HepG2 (cell line): ENCODE results near the gene MIX23. TPM values are rescaled to one million over a fixed set of nuclear protein-coding genes. Genes with fewer than 3 reads are reported as not detected.

ENCODE experiments used
- ATAC-seq: fragments of 200-7000 bp; cut with Tn5 transposase; 3 replicates; pipeline ENCODE4 v1.9.1; 2020; ENCODE audit warnings: mild to moderate bottlenecking, moderate library complexity
- BruUV-seq: library from RNA; stranded (reverse); fragments of 400-500 nt; replicated peaks from 2 replicates; lab custom pipeline; 2021; lab: Mats Ljungman, UMichigan
- CTCF ChIA-PET: fragments of 300-600 bp; formaldehyde crosslinking; extraction: SDS; loops from one replicate; lab custom pipeline; 2021; ENCODE audit warnings: low total read pairs, inconsistent platforms, low intra/inter-chr PET ratio; lab: Yijun Ruan, JAX
- POLR2A ChIA-PET: fragments of 350-600 bp; sonication (Branson Sonifier 250); formaldehyde crosslinking; loops from one replicate; lab custom pipeline; 2020; ENCODE audit warnings: antibody characterized with exemption, inconsistent platforms; lab: Yijun Ruan, JAX
- DNase-seq: peaks from one replicate; pipeline ENCODE4 v3.0.0-alpha.2; 2015; ENCODE audit warnings: low spot score
- FAIRE-seq: peaks from 3 replicates; lab custom pipeline; 2011; peaks lifted over from hg19 to GRCh38; lab: Jason Lieb, UNC
- H2AFZ ChIP-seq: one replicate; pipeline ENCODE4 v1.6.1; 2011; ENCODE audit warnings: low read length, inconsistent platforms
- H3K27ac ChIP-seq: fragments of 300-600 bp; 3 replicates; pipeline ENCODE4 v1.8.0; 2011; ENCODE audit warnings: mixed run types, mild to moderate bottlenecking, mixed read lengths, low read length, inconsistent platforms; ENCODE audit not compliant: insufficient read depth; ENCODE audit errors: extremely low read length
- H3K27me3 ChIP-seq, 2 experiments: fragments of 200-600 bp in 1 of 2; 2 replicates in 1 of 2; 3 replicates in 1 of 2; pipeline versions ENCODE4 v1.6.0 to v1.8.0; 2011; ENCODE audit warnings: low read length in 2 of 2, mild to moderate bottlenecking in 2 of 2, moderate library complexity in 2 of 2, inconsistent platforms in 1 of 2; ENCODE audit not compliant: insufficient read depth in 2 of 2, control insufficient read depth in 1 of 2
- H3K36me3 ChIP-seq, 2 experiments: fragments of 200-600 bp in 1 of 2; replicated peaks in 1 of 2; 2 replicates in 1 of 2; 3 replicates in 1 of 2; pipeline versions ENCODE4 v1.5.1 to v1.8.0; 2011; ENCODE audit warnings: low read length in 2 of 2, inconsistent platforms in 1 of 2; ENCODE audit not compliant: insufficient read depth in 2 of 2, control insufficient read depth in 1 of 2
- H3K4me1 ChIP-seq: 2 replicates; pipeline ENCODE4 v1.5.1; 2012; ENCODE audit warnings: low read length, inconsistent platforms; ENCODE audit not compliant: insufficient read depth
- H3K4me2 ChIP-seq: 2 replicates; pipeline ENCODE4 v1.6.0; 2011; ENCODE audit warnings: low read depth, low read length, inconsistent platforms
- H3K4me3 ChIP-seq, 3 experiments: fragments of 200-600 bp in 1 of 3; sonication (generic), shearing (Covaris generic) in 1 of 3; replicated peaks in 1 of 3; 2 replicates each; pipeline ENCODE4 v1.5.1; 2011 to 2016; ENCODE audit warnings: low read length in 3 of 3, inconsistent platforms in 2 of 3, low read depth in 2 of 3, mild to moderate bottlenecking in 2 of 3, control low read depth in 1 of 3, mixed read lengths in 1 of 3; ENCODE audit not compliant: insufficient read depth in 1 of 3
- H3K79me2 ChIP-seq: one replicate; pipeline ENCODE4 v1.6.1; 2011; ENCODE audit warnings: low read length, inconsistent platforms; ENCODE audit not compliant: insufficient read depth
- H3K9ac ChIP-seq: 2 replicates; pipeline ENCODE4 v1.6.0; 2011; ENCODE audit warnings: mild to moderate bottlenecking, low read depth, low read length, inconsistent platforms; ENCODE audit not compliant: insufficient read depth
- H3K9me3 ChIP-seq: 2 replicates; pipeline ENCODE4 v1.5.1; 2012; ENCODE audit warnings: mild to moderate bottlenecking, low read length
- H4K20me1 ChIP-seq: 2 replicates; pipeline ENCODE4 v1.6.0; 2011; ENCODE audit warnings: inconsistent platforms, mild to moderate bottlenecking, low read length, moderate library complexity; ENCODE audit not compliant: insufficient read depth
- ATF7-NPFF ChIP-seq: sonication (generic); formaldehyde crosslinking; IDR thresholded peaks from 2 replicates; pipeline ENCODE4 v1.8.1; 2023; ENCODE audit warnings: mild to moderate bottlenecking, low read depth, missing genetic modification reagents, moderate library complexity
- DNMT3B ChIP-seq: conservative IDR thresholded peaks from 2 replicates; pipeline ENCODE4 v1.6.1; 2016; ENCODE audit warnings: missing biosample characterization, control low read depth
- STAG1 ChIP-seq: sonication (generic); formaldehyde crosslinking; IDR thresholded peaks from 2 replicates; pipeline ENCODE4 v1.4.0; 2020; ENCODE audit warnings: missing genetic modification reagents
- ZFP41 ChIP-seq: sonication (generic); formaldehyde crosslinking; IDR thresholded peaks from 2 replicates; pipeline ENCODE4 v1.4.0; 2020; ENCODE audit warnings: mild to moderate bottlenecking, missing genetic modification reagents, borderline replicate concordance
- ZNF451 ChIP-seq: sonication (generic); formaldehyde crosslinking; IDR thresholded peaks from 2 replicates; pipeline ENCODE4 v1.5.0; 2020; ENCODE audit warnings: mild to moderate bottlenecking, missing genetic modification reagents
- ZNF644 ChIP-seq: IDR thresholded peaks from 2 replicates; pipeline ENCODE4 v1.6.1; 2016; ENCODE audit warnings: low read depth
- ZNF841 ChIP-seq: sonication (generic); formaldehyde crosslinking; IDR thresholded peaks from 2 replicates; pipeline ENCODE4 v1.8.1; 2023; ENCODE audit warnings: missing genetic modification reagents, borderline replicate concordance
- ZNF878 ChIP-seq: sonication (generic); formaldehyde crosslinking; IDR thresholded peaks from 2 replicates; pipeline ENCODE4 v1.8.1; 2023; ENCODE audit warnings: mild to moderate bottlenecking, missing genetic modification reagents, moderate library complexity
- ZSCAN20 ChIP-seq: sonication (generic); formaldehyde crosslinking; IDR thresholded peaks from 2 replicates; pipeline ENCODE4 v1.4.0; 2020; ENCODE audit warnings: missing genetic modification reagents, mild to moderate bottlenecking, borderline replicate concordance
- WGBS: methylation state at CpG from one replicate; pipeline ENCODE4 v1.1.6; 2017; ENCODE audit warnings: low lambda C conversion rate; 5-methylcytosine and 5-hydroxymethylcytosine counted together
- in situ Hi-C: cut with HindIII; loops from 2 replicates; pipeline ENCODE4 v1.10.0; 2017; ENCODE audit warnings: low pct_unique_long_range_greater_than_20kb; ENCODE audit not compliant: extremely low pct_ligation_motif_present
- intact Hi-C: fragments of 100-400 bp; cut with micrococcal nuclease; formaldehyde crosslinking; loops from one replicate; pipeline ENCODE4 v1.10.0; 2022; ENCODE audit not compliant: unreplicated experiment
- polyA plus RNA-seq, 8 experiments: library from polyadenylated mRNA; depleted of rRNA in 3 of 8; stranded (reverse) in 7 of 8; unstranded in 1 of 8; fragments of >200 nt; fragmentation: Illumina TruSeq in 4 of 8; extraction: Trizol in 4 of 8; gene quantifications; 2 replicates each; pipeline versions ENCODE4 v1.2.1 to v1.2.3, GENCODE V29; 2011 to 2016; ENCODE audit warnings: low read depth in 4 of 8, missing spikeins in 1 of 8, mixed read lengths in 1 of 8; ENCODE audit not compliant: insufficient read depth in 1 of 8
- total RNA-seq, 5 experiments: library from RNA; depleted of rRNA; stranded (reverse); fragments of >200 nt; fragmentation: Illumina TruSeq; extraction: Trizol; gene quantifications; 2 replicates each; pipeline ENCODE4 v1.2.3, GENCODE V29; 2016; ENCODE audit warnings: low read depth in 1 of 5
- TF ChIP-seq, protein P1 (sequence below): sonication (generic); formaldehyde crosslinking; IDR thresholded peaks from 2 replicates; pipeline ENCODE4 v1.4.0; 2020; ENCODE audit warnings: missing genetic modification reagents
- TF ChIP-seq, protein P2 (sequence below), 2 experiments: sonication (generic) in 1 of 2; formaldehyde crosslinking in 1 of 2; IDR thresholded peaks; 2 replicates each; pipeline versions ENCODE4 v1.4.0 to v1.6.1; 2016 to 2020; ENCODE audit warnings: borderline replicate concordance in 1 of 2, low read depth in 1 of 2, mild to moderate bottlenecking in 1 of 2, missing genetic modification reagents in 1 of 2
- TF ChIP-seq, protein P3 (sequence below): IDR thresholded peaks from 2 replicates; pipeline ENCODE4 v1.6.1; 2012; ENCODE audit warnings: inconsistent platforms
- TF ChIP-seq, protein P4 (sequence below): sonication (generic); formaldehyde crosslinking; IDR thresholded peaks from 2 replicates; pipeline ENCODE4 v1.8.1; 2023; ENCODE audit warnings: mild to moderate bottlenecking, missing genetic modification reagents

Gene MIX23
- total and polyA plus RNA-seq, 2 of the 13 experiments (the other 11 are each of a cell fraction or from before 2014, with no cell fraction given) = 20.0 to 152 TPM

DNA sequence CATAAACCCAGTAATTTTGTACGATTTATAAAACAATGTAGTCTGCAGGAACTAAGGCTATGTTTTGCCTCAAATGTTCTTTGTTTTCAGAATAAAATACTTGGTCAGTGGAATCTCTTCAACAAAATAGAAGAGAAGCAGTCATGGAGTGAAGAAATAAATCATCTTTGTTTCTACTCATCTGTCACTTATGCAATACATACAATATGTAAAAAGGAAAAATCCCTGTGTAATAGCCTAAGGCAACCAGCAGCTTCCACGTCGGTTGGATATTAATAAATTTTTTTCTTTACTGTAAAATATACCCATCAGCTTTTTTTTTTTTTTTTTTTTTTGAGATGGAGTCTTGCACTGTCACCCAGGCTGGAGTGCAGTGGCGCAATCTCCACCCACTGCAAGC is 38.1 kb upstream of the MIX23 start:
- H3K9ac ChIP-seq = no peak overlapping the region
- in situ Hi-C loops (no loop called here), intact Hi-C loops (no loop called here)
- H3K4me2 ChIP-seq = no peak overlapping the region
- ChIA-PET CTCF (no interaction called here), POLR2A (no interaction called here)
- ATAC-seq = no peak
- no peak overlapping the region for H3K27ac ChIP-seq
- no peaks in the 10 kb centered on the region for H3K9me3 ChIP-seq
- no peaks in the 10 kb centered on the region for H4K20me1 ChIP-seq
- no peaks in the 10 kb centered on the region for H3K27me3 ChIP-seq
- H3K79me2 ChIP-seq = peaks cover 17% of the 10 kb centered on the region
- no peak for DNase-seq
- no peak overlapping the region for H3K4me3 ChIP-seq
- no TSS peak for BruUV-seq
- FAIRE-seq = no peak
- peaks cover 11% of the 10 kb centered on the region for H3K4me1 ChIP-seq
- TF ChIP-seq ATF7-NPFF (CRISPR knock-in tag) = no peak
- TF ChIP-seq ZNF644 = no peak
- TF ChIP-seq, protein P1, sequence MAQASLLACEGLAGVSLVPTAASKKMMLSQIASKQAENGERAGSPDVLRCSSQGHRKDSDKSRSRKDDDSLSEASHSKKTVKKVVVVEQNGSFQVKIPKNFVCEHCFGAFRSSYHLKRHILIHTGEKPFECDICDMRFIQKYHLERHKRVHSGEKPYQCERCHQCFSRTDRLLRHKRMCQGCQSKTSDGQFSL (CRISPR knock-in tag) = no peak
- TF ChIP-seq STAG1 (CRISPR knock-in tag) = no peak
- TF ChIP-seq DNMT3B = no peak
- no peak for TF ChIP-seq ZNF841
- TF ChIP-seq, protein P2, sequence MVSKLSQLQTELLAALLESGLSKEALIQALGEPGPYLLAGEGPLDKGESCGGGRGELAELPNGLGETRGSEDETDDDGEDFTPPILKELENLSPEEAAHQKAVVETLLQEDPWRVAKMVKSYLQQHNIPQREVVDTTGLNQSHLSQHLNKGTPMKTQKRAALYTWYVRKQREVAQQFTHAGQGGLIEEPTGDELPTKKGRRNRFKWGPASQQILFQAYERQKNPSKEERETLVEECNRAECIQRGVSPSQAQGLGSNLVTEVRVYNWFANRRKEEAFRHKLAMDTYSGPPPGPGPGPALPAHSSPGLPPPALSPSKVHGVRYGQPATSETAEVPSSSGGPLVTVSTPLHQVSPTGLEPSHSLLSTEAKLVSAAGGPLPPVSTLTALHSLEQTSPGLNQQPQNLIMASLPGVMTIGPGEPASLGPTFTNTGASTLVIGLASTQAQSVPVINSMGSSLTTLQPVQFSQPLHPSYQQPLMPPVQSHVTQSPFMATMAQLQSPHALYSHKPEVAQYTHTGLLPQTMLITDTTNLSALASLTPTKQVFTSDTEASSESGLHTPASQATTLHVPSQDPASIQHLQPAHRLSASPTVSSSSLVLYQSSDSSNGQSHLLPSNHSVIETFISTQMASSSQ (IDR thresholded peaks at IDR 0.05; ENCODE audit: low read depth) = no peak
- TF ChIP-seq, protein P2 (CRISPR knock-in tag; IDR thresholded peaks at IDR 0.05; ENCODE audit: borderline replicate concordance) = no peak
- no peak for TF ChIP-seq ZSCAN20 (CRISPR knock-in tag)
- TF ChIP-seq, protein P3, sequence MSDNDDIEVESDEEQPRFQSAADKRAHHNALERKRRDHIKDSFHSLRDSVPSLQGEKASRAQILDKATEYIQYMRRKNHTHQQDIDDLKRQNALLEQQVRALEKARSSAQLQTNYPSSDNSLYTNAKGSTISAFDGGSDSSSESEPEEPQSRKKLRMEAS = no peak
- TF ChIP-seq, protein P4, sequence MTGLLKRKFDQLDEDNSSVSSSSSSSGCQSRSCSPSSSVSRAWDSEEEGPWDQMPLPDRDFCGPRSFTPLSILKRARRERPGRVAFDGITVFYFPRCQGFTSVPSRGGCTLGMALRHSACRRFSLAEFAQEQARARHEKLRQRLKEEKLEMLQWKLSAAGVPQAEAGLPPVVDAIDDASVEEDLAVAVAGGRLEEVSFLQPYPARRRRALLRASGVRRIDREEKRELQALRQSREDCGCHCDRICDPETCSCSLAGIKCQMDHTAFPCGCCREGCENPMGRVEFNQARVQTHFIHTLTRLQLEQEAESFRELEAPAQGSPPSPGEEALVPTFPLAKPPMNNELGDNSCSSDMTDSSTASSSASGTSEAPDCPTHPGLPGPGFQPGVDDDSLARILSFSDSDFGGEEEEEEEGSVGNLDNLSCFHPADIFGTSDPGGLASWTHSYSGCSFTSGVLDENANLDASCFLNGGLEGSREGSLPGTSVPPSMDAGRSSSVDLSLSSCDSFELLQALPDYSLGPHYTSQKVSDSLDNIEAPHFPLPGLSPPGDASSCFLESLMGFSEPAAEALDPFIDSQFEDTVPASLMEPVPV = no peak
- no peak for TF ChIP-seq ZFP41 (CRISPR knock-in tag)
- no peak for TF ChIP-seq ZNF451 (CRISPR knock-in tag)
- TF ChIP-seq ZNF878 = no peak
- peaks cover 2 to 16% of the 10 kb centered on the region in 2 experiments; a peak in 4 of 5 replicates for H3K36me3 ChIP-seq
- WGBS = 97% methylated on average over 4 of the region's 4 CpGs
- H2AFZ ChIP-seq = no peak overlapping the region
